Measurements from ENCODE around the gene WDR46. TPM values are rescaled to one million over a fixed set of nuclear protein-coding genes. Genes with fewer than 3 reads are reported as not detected.

The WDR46 gene
- total and polyA plus RNA-seq, 8 donors, result 42.9 to 72.9 (median 54.5) TPM

DNA sequence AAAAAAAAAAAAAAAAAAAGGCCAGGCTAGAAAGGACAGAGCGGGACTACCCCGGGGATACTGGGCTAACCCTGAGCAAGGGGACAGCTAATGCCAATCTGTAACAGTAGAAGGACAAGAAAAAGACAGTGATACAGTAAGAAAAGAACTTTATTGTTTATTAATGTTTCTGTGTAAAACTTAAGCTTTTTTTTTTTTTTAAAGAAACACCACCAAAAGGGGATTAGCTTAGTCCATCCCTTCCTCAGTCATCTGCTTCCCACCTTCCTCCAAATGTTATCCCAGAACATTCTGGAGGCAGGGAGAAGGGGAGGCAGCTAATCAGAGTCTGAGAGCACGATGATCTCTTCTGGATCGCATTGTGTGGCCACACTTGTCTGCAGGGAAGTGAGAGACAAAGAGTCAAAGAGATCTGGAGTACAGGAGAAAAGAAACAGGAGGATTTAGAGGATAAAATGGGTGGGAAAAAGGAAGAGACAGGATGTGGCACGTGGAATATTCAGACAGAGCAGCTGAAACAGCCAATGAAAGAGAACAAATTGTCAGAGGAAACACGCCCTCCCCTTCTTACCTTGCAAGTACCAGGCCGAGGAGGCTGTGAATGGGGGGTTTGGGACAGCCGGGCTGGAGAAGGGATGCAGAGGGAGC is 29.5 kb upstream of the WDR46 start:
- Histone ChIP-seq H3K9me3 (no peaks in the 10 kb centered on the region), H3K4me1 (peaks cover 48 to 80% (median 76%) of the 10 kb centered on the region in 4 donors), H3K36me3 (peaks cover 27 to 45% (median 40%) of the 10 kb centered on the region in 4 donors), H3K27me3 (no peaks in the 10 kb centered on the region), H3K4me3 (peak overlapping the region; percentile 47 to 58 (median 53)), H3K27ac (peak overlapping the region; percentile 80 to 97 (median 89))
- TF ChIP-seq POLR2AphosphoS5 (IDR thresholded peaks at IDR 0.05) (no peak), POLR2A (IDR thresholded peaks at IDR 0.05) (no peak)
- TF ChIP-seq, protein P1, sequence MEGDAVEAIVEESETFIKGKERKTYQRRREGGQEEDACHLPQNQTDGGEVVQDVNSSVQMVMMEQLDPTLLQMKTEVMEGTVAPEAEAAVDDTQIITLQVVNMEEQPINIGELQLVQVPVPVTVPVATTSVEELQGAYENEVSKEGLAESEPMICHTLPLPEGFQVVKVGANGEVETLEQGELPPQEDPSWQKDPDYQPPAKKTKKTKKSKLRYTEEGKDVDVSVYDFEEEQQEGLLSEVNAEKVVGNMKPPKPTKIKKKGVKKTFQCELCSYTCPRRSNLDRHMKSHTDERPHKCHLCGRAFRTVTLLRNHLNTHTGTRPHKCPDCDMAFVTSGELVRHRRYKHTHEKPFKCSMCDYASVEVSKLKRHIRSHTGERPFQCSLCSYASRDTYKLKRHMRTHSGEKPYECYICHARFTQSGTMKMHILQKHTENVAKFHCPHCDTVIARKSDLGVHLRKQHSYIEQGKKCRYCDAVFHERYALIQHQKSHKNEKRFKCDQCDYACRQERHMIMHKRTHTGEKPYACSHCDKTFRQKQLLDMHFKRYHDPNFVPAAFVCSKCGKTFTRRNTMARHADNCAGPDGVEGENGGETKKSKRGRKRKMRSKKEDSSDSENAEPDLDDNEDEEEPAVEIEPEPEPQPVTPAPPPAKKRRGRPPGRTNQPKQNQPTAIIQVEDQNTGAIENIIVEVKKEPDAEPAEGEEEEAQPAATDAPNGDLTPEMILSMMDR (IDR thresholded peaks at IDR 0.05), result no peak
- intact Hi-C loops (cut with DNase I; ENCODE audit: low total_unique reads), result no loop called here
- 56 to 61% (median 60%) methylated on average over 8 of the region's 8 CpGs for WGBS, 5 donors
- DNase-seq, result no peak

DNA sequence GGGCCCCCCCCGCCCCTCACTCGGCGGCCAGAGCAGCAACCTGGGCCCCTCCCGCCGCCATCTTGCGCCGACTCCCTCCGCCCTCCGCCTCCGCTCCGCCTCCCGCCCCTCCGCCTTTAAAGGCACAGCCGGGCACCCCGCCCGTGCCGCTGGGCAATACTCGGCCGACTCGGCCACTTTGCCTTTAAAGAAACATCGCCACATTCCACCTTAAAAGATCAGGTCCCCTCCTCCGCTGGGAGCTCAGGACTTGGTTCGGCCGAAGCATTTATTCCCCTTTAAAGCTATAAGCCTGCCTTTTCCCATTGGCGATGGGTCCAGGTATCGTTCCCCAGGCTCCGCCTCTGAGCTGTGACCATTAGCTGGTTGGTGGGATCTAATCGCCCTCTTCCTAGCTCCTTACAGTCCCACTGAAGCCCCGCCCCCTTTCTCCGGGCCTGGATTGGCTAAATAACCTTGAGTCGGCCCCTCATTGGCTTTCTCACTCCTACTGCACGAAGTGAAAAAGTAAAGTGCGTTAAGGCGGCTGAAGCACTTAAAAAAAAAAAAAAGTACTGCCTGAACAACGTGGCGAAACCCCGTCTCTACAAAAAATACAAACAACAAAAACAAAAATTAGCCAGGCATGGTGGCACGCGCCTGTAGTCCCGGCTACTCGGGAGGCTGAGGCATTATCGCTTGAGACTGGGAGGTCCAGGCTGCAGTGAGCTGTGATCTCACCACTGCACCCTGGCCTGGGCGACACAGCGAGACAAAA is 28.8 kb upstream of the WDR46 start, which contains the start of gene ZBTB22:
TSS of gene ZBTB22 (minus strand) at position 76 of the 757 bp plus-strand sequence. CDS start 828 bp downstream, outside the sequence.
- Histone ChIP-seq H3K36me3 (peaks cover 27 to 45% (median 40%) of the 10 kb centered on the region in 4 donors), H3K4me1 (peaks cover 46 to 76% (median 76%) of the 10 kb centered on the region in 4 donors), H3K27ac (peak within 1 kb of the TSS; percentile 80 to 97 (median 89)), H3K4me3 (peak within 1 kb of the TSS; percentile 47 to 58 (median 53)), H3K9me3 (no peaks in the 10 kb centered on the region), H3K27me3 (no peaks in the 10 kb centered on the region)
- 0 to 1% (median 1%) methylated on average over 28 to 44 of the region's 44 CpGs for WGBS, 5 donors
- TF ChIP-seq POLR2AphosphoS5 (IDR thresholded peaks at IDR 0.05) (peak; percentile 24 to 81 (median 42)), POLR2A (IDR thresholded peaks at IDR 0.05) (no peak)
- peak; percentile 99 to 100 for DNase-seq
- intact Hi-C loops (cut with DNase I; ENCODE audit: low total_unique reads), result no loop called here

GRCh38 chr6:33317419-33317668 is 28.3 kb upstream of the WDR46 start:
- TF ChIP-seq, protein P1 (IDR thresholded peaks at IDR 0.05), result no peak
- TF ChIP-seq POLR2AphosphoS5 (IDR thresholded peaks at IDR 0.05) (no peak), POLR2A (IDR thresholded peaks at IDR 0.05) (no peak), EP300 (IDR thresholded peaks at IDR 0.05) (no peak)
- no peaks in the 10 kb centered on the region for H3K9me3 ChIP-seq
- peak overlapping the region; percentile 80 to 97 (median 89) for H3K27ac ChIP-seq
- H3K4me1 ChIP-seq, result peaks cover 48 to 81% (median 80%) of the 10 kb centered on the region in 4 donors
- H3K36me3 ChIP-seq, result peaks cover 27 to 45% (median 40%) of the 10 kb centered on the region in 4 donors
- intact Hi-C loops (cut with DNase I; ENCODE audit: low total_unique reads), result no loop called here
- no peak for DNase-seq
- WGBS, 5 donors, result 1 to 4% (median 1%) methylated on average over 6 to 27 of the region's 27 CpGs
- H3K27me3 ChIP-seq, result no peaks in the 10 kb centered on the region
- H3K4me3 ChIP-seq, result peak overlapping the region; percentile 47 to 58 (median 53)

DNA sequence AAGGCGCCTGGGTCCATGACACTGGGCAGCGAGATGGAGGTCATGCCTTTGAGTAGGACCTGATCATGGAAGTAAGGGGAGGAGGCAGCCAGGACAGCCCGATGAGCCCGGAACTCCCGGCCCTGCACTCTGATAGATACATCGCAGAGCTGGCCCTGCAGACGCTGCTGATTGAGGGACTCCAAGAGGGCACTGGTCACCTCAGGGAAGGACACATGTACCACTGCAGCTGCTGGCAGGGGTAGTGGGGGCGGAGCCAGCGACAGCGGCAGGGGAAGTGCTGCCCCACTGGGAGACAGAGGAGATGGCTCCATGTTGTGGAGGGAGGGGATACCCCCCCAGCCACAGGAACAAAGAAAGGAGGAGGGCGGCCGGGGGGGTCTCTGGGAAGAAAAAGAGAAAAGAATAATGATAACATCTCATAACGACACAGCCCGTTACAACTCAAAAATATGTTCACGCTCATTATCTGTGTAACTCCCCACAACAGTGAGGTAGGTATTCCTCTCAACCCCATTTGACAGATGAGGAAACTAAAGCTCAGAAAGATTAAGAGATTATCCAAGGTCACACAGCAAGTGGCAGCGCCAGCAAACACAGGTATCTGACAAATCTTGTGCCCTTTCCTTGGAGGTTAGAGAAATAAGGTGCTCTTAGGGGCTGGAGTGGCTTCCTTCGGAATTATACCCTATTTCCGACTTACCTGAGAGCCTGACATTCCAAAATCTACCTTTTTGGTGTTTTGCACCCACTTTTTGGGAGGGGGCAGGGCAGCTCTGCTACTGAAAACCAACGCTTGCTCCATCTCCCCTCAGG is 27.8 kb upstream of the WDR46 start:
- Histone ChIP-seq H3K27me3 (no peaks in the 10 kb centered on the region), H3K4me3 (peak overlapping the region; percentile 47 to 58 (median 53)), H3K9me3 (no peaks in the 10 kb centered on the region), H3K4me1 (peaks cover 50 to 82% (median 80%) of the 10 kb centered on the region in 4 donors), H3K27ac (peak overlapping the region; percentile 22 to 97 (median 89)), H3K36me3 (peaks cover 27 to 45% (median 40%) of the 10 kb centered on the region in 4 donors)
- intact Hi-C loops (cut with DNase I; ENCODE audit: low total_unique reads), result no loop called here
- WGBS, 5 donors, result 74 to 79% (median 76%) methylated on average over 19 of the region's 19 CpGs
- DNase-seq, result peak in 1 of 2 donors; percentile 42
- TF ChIP-seq, protein P1 (IDR thresholded peaks at IDR 0.05), result no peak
- no peak for TF ChIP-seq POLR2AphosphoS5 (IDR thresholded peaks at IDR 0.05)
- no peak for TF ChIP-seq EP300 (IDR thresholded peaks at IDR 0.05)
- no peak for TF ChIP-seq POLR2A (IDR thresholded peaks at IDR 0.05)

Data from stomach (tissue), 9 donors.